ENCODE results near the gene RNF223.

GRCh38 chr1:1088801-1089680 is 14.9 kb upstream of the RNF223 start:
- TF ChIP-seq, protein P1, sequence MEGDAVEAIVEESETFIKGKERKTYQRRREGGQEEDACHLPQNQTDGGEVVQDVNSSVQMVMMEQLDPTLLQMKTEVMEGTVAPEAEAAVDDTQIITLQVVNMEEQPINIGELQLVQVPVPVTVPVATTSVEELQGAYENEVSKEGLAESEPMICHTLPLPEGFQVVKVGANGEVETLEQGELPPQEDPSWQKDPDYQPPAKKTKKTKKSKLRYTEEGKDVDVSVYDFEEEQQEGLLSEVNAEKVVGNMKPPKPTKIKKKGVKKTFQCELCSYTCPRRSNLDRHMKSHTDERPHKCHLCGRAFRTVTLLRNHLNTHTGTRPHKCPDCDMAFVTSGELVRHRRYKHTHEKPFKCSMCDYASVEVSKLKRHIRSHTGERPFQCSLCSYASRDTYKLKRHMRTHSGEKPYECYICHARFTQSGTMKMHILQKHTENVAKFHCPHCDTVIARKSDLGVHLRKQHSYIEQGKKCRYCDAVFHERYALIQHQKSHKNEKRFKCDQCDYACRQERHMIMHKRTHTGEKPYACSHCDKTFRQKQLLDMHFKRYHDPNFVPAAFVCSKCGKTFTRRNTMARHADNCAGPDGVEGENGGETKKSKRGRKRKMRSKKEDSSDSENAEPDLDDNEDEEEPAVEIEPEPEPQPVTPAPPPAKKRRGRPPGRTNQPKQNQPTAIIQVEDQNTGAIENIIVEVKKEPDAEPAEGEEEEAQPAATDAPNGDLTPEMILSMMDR (IDR thresholded peaks at IDR 0.05; ENCODE audit: poor library complexity) = no peak
- TF ChIP-seq EZH2phosphoT487 (IDR thresholded peaks at IDR 0.05; ENCODE audit: low read depth, severe bottlenecking, unreplicated experiment) = no peak
